HG03060 (cell line): ENCODE measurements around the gene RNF212.
"Not testable (repeated sequence)": the region's sequence is repeated elsewhere in the genome, so short reads cannot be mapped to it uniquely, and the experiment has no call there.

Source experiments
- ATAC-seq: cut with Tn5 transposase; IDR thresholded peaks from one replicate; pipeline ENCODE4 v1.9.1; 2021; ENCODE audit warnings: low read depth, moderate number of reproducible peaks; ENCODE audit not compliant: unreplicated experiment

RNF212 gene

DNA sequence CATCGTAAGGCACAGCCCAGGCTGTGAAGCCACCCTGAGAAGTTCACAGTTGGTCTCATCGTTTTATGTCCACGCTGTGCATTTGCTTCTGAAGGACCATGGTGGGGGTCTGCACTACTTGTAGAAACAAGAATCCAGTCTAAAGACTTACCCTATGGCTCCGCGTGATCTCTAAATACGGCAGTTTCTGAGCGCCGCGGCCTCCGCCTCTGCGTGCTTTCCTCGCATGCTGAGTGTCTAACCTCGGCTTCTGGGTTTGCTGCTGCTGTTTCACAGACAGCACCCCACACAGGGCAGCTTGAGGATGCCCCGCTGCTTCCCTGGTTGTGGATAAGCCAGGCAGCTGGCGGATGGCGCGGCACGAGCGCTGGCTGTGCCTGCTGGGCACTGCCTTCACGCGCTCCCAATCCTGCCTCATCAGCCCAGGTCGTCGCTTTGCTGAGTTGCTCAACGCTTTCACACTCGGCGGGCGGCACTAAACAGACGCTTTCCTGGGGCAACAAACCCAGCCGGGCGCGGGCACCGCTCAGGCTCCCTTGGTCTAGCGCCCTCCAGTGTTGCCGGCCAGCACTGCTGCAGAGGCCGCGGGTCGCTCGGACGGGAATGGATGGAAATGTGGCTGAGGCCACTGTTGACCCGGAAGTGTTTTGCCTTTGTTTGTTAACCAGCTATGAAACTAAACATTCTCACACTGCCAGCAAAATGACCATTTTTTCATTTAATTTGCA is 62.7 kb downstream of the RNF212 start:
- no peak for ATAC-seq

DNA sequence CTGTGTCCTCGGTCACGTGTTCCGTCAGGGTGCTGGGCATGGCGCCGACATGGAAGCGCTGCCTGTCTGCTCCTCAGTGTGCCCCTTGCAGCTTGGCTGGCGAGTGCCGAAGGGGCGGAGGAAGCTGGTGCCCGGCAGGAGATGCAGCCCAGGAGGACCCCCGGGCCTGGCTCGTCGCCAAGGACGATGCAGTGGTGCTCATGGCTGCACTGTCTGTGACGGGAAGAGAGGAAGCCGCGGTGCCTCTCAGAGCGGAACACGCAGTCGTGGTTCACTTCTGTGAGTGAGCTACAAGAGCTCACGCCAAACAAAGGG is 63.8 kb downstream of the RNF212 start:
- no peak for ATAC-seq

DNA sequence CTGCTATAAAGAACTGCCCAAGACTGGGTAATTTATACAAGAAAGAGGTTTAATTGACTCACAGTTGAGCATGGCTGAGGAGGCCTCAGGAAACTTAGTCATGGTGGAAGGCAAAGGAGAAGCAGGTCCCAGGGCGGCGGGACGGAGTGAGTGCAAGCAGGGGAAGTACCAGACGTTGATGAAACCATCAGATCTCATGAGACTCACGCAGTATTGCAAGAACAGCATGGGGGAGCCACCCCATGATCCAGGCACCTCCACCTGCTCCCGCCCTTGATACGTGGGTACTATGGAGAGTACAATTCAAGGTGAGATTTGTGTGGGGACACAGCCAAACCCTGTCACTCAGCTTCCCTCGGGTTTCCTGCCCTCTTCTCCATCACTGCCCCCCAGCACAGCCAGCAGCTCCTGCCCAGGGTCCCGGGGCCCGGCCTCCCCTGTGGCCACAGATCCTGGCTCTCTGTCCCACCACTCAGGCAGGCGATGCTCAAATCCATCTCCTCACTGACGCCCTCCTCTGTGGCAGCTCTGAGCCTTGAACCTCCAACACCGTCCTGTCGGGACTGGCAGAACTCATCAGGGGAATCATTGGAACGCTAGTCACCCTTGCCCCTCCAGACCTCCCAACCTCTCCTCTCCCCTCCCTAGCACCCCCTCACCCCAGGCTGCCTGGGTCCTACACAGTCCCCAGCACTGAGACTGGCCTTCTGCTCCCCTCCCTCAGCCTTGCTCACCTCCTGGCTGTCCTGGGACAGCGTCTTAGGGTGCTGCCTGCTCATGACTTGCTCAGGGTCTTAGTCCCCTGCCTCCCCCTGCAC is 64.4 kb downstream of the RNF212 start:
- ATAC-seq = no peak

DNA sequence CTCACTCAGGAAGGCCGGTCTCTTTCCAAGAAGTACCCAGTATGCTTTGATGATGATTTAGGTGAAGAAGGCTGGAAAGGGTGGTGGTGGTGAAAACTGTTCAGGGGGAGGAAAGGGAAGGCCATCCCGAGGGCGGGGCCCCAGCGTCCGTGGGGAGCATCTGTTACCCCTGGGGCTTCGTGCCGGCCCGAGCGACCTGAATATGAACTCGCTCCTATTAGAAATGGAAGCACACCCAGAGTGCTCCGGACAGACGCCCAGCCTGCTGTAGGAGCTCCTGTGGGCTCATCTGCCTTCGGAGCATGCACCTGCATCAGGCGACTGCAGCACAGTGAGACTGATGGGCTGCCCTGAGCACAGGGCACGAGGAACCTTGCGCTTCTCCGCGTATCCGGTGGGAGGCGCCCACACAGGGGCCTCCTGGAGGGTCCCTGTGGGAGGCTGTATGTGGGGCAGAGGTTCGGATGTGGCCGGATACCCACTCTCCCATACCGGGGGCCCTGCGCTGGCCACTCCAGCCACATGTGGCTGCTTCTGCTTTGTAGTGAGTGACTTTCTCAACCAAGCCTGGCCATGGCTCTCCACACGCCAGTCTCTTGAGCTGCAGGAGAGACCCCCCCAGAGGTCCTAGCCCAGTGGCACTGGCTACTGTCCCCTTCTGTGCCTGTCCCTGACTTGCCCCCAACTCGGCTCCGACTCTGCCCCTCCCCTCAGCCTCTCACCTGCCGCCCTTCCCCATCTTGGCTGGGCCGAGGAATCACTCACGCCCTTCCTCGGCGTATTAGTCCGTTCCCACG is 65.2 kb downstream of the RNF212 start:
- ATAC-seq = no peak

DNA sequence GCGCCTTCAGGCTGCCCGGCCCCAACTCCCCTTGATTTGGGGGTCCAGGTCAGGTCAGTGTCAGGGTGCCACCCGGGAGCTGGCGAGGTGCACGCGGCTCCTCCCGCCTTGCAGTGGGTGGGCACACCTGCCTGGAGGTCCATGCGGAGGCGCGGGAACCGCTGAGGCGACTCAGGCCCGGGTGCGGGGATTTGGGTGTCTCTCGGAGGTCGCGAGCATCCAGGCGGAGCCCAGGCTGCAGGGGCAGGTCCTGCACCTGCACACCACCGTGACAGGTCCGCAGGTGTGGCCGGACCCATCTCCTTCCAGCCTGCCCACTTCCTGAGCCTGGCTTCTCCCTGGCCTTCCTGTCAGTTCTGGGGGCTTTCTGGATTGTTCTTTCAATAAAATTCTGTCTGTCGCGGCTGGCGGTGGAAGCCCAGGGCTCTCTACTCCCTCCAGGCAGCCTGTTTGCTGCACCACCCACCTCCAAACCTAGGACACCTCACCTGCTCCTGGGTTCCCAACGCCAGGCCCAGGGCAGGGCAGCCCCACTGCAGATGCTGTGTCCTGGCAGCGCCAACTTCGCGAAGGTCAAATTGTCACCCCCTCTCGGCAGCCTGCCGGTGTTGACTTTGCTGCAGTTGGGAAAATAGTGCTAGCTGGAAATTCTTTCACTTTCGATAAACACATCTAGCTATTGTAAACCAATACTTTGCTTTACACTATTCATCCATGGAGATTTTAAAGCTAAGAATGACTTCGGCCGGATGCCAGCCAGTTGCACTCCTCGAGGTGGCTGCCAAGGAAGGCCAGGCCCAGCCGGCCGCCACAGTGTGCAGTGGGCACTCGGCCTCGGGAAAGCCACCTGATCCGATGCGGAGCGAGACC is 66.0 kb downstream of the RNF212 start:
- ATAC-seq = no peak

DNA sequence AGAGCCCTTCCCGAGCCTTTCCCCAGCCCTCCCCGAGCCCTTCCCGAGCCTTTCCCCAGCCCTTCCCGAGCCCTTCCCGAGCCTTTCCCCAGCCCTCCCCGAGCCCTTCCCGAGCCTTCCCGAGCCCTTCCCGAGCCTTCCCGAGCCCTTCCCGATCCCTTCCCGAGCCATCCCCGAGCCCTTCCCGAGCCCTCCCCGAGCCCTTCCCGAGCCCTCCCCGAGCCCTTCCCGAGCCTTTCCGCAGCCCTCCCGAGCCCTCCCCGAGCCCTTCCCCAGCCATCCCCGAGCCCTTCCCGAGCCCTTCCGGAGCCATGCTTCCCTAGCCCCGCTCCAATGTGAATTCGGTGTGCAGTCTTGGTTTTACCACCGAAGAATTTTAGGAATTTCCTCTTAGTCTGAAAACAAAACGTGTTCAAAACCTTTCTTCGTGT is 66.8 kb downstream of the RNF212 start:
- not testable (repeated sequence) for ATAC-seq

DNA sequence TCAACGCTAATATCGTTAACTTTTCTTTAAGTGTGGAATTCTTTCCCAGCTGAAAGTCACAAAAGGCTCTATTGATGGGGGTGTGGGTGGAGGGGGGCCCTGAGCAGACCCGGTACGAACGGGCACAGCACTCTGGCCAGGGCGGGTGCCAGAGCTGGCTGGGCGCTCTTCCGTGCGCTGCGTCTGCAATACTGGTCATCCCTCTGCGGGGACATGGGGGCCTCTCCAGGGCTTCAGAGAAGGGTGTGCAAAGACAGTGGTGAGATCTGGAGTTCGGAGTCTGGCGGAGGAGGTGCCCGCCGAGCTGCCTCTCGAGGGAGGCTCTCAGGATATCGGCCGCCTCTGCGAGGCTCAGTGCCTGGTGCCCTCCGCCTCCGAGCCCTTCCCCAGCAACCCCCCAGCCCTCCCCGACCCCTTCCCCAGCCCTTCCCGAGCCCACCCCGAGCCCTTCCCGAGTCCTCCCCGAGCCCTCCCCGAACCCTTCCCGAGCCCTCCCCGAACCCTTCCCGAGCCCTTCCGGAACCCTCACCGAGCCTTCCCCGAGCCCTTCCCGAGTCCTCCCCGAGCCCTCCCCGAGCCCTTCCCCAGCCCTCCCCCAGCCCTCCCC is 67.7 kb downstream of the RNF212 start:
- ATAC-seq = no peak

DNA sequence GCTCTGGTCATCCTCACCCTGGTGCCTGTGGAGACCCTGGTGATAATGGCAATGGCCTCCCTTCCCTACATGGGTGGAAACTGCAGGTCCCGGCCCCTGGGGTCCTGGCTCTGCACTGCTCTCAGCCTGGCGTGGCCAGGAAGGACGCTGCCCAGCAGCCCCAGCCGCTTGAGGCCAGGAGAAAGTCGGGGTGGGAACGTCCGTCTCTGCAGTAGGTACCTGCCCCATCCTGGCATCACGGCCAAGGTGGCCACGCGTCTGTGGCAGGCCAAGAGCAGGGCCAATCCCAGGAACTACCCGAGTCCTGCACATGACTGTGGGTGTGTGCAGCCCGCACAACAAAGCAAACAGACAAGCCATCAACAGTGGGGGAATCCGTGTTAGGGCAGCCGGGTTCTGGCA is 68.2 kb downstream of the RNF212 start:
- ATAC-seq = no peak

DNA sequence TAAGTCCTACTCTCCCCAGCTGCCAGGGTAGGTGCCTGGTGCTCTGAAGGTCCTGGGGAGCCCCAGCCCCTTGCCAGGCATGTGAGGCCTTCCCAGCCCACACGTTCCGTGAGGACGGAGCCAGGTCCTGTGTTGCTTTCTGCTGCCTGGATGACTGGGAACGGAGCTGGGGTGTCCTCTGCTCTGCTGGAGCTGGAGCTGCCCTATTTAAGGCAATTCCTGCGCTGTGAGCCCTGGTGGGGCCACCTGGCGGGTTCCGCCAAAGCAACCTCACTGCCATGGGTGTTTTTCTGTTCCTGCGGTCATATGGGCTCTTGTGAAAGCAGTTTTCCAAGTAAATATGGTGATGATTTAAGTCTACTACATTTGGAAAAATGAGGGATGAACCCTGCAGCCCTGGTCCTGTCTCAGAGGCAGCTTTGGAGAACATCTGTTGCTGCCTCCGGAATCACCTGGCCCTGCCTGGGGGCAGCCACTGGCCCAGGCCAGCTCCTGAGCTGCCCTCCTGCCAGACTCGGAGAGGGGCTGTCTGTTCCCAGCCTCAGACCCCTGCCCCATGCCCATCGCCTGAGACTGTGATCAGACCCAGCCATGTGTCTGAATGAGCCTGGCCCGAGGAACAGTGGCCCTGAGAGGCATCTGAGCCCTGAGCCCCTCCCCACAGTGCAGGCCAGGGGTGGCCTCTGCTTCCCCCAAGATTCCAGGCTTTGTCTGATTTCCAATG is 68.7 kb downstream of the RNF212 start:
- no peak for ATAC-seq

DNA sequence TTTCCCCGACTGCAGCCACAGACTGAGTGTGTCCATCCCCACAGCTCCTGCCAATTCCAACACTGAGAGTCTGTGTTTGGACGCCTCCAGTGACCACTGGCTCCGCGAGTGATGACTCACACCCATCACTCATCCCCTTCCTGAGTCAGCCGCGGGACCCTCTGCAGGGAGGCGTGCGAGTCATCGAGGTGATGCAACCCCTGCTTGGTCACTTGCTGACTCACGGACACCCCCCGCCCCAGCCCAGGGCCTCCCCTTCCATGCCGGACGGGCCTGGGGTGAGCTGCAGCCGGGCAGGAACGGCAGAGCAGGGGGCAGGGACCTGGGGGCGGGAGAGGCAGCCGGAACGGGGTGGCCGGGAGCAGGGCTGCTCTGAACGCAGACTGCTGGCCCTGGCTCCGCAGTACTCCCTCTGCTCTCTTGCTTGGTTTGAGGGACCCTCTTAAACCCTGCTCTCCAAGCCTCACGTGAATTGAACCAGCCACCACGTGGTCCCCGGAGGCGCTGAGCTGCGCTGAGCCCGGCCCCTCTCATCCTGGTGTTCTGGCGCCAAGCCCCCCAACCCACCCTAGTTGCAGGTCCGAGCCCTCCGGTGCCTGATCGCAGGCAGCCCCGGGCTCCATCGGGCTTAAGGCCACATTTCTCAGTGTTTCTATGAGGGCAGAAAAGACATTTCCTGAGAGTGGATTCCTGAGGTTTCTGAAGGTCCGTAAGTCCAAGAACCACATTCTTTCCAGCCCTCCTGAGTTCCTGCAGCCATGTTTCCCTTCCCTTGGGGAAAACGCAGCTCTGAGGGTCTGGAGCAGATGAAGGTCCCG is 69.5 kb downstream of the RNF212 start:
- ATAC-seq = no peak

DNA sequence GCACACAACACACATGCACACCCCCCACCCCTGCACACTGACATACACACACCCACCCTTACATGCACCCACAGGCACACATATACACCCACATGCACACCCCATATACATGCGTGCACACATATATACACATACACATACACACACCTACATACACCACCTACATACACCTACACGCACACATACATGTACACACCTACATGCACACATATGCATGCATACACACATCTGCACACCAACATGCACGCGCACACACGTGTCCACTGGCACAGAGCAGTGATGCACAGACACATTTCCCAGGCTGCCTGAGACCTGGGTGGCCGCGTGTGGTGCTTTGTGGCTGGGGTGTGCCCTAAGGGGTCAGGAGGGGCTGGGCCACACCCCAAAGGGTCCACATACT is 70.2 kb downstream of the RNF212 start:
- ATAC-seq = no peak

DNA sequence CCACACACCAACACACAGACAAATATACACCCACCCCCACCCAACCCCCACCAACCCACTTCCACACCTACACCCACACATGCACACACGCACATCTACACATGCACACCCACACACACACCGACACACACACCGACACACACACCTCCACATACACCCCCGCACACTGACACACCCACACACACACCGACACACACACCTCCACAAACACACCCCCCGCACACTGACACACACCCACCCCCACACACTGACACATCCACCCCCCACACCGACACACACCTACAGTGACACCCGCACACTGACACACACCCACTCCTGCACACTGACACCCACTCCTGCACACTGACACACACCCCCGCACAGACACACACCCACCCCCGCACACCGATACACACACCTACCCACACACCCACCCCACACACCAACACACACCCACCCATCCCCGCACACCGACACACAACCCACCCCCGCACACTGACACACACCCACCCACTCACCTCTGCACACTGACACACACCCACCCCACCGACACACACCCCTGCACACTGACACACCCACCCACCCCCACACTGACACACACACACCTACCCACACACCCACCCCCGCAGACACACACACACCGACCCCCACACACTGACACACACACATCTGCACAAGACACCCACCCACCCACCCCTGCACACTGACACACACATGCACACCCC is 70.9 kb downstream of the RNF212 start:
- no peak for ATAC-seq

DNA sequence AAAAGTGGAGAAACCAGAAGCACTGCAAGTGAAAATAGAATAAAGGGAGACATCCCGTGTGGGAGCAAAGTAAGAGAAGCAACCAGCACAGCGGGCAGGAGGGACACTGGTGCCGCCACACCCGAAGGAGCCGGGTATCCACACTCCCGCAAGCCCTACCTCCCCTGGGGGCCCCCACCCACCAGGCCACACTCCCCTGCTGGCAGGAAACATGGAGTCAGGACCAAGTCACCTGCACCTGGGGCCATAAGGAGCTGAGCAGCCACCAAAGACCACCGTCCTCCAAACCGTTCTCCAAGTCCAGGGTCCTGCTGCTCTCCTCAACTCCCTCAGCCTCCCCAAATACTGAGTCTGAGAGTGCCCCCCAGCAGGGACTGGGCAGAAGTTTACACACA is 71.4 kb downstream of the RNF212 start:
- no peak for ATAC-seq

DNA sequence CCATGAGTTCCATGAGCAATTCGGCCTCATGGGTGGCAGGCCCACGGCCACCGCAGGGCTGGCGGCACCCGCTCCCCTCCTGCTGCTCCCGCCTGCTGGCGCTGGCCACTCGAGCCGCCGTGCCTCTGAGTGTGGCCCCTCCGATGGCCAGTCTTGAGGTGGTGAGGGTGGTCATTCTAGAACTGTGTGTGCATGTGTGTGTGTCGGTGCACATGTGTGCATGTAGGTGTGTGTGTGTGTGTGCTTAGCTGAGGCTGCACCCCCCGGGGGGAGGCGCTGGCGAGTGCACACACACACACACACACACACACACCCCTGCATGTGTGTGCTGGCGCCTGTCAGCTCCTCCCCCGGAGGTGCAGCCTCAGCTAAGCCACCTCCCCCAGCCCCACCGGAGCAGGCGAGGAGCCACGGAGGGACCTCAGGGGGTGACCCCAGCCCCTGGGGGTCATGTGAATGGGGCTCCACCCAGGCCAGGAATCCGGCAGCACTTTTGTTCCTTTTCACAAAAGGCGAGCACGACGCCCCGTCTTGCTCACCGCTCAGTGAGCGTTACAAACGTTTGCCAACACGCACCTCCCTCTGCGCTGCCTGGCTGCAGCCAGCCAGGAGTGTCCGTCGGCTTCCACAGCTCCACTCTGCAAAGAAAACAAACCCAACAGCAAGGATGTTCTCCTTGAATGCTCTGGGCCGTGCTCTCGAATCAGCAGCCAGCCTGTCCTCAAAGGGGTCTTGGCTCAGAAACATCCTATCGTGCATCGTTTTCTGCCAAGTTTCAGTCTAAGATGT is 72.0 kb downstream of the RNF212 start:
- ATAC-seq = no peak

DNA sequence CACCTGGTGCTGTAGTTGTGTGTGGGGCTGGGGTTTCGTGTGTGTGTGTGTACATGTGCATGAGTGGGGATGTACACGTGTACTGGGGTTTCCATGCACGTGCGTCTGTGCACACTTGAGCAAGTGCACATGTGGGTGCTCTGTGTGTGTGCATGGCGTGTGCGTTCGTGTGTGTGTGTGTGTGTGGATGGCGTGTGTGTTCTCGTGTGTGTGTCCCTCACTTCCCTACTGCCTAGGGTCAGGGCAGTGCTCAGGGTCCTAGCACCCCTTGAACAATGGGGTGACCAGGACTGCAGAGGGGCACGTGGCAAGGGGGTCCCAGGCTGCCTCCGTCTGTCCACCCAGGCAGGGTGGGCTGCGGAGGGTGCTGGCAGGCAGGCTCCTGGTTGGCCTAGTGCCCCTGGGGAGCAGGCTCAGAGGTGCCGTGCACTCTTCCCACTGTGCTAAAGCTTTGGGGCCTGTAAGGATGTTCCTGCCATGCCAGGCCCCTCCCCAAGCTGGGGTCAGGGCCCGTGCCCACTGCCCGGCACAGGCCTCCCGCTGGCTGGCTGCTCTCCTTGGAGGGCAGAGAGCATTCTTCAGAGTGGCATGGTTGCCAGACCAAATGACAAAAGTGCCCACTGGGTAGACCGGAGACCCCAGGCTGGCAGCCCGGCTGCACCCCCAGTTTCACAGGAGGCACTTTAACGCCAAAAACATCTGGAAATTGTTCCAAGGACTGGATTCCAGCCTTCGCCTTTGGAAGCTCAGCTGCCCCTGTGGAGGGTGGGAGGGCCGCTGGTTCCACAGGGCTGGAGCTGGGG is 72.8 kb downstream of the RNF212 start:
- no peak for ATAC-seq
